ENCODE results near the gene LGI4. TPM values are rescaled to one million over a fixed set of nuclear protein-coding genes. Genes with fewer than 3 reads are reported as not detected.

Gene LGI4
- total and polyA plus RNA-seq, 8 donors: 3.1 to 40.0 (median 13.4) TPM

DNA sequence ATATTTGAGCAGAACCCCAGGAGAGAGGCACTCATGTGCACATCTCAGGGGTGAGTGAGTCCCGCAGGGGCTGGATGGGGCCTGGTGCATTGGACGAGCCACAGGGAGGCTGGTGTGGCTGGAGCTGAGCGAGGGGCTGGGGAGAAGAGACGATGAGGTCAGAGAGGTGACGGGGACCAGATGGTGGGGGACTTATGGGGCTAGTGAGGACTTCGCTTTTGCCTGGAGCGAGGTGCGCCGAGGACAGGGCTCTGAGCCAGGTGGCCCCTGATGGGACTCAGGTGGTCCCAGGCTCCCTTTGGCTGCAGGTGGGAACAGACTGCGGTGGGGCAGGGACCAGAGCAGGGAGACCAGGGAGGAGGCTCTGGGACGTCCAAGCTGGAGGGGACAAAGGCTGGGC is 26.1 kb downstream of the LGI4 start:
- peaks cover 0 to 25% (median 10%) of the 10 kb centered on the region in 4 donors for H3K4me1 ChIP-seq
- TF ChIP-seq POLR2AphosphoS5 (IDR thresholded peaks at IDR 0.05): no peak
- TF ChIP-seq, protein P1, sequence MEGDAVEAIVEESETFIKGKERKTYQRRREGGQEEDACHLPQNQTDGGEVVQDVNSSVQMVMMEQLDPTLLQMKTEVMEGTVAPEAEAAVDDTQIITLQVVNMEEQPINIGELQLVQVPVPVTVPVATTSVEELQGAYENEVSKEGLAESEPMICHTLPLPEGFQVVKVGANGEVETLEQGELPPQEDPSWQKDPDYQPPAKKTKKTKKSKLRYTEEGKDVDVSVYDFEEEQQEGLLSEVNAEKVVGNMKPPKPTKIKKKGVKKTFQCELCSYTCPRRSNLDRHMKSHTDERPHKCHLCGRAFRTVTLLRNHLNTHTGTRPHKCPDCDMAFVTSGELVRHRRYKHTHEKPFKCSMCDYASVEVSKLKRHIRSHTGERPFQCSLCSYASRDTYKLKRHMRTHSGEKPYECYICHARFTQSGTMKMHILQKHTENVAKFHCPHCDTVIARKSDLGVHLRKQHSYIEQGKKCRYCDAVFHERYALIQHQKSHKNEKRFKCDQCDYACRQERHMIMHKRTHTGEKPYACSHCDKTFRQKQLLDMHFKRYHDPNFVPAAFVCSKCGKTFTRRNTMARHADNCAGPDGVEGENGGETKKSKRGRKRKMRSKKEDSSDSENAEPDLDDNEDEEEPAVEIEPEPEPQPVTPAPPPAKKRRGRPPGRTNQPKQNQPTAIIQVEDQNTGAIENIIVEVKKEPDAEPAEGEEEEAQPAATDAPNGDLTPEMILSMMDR (IDR thresholded peaks at IDR 0.05): no peak
- no peak for TF ChIP-seq POLR2A (IDR thresholded peaks at IDR 0.05)
- no peak for TF ChIP-seq EP300 (IDR thresholded peaks at IDR 0.05)
- WGBS, 5 donors: 82 to 91% (median 85%) methylated on average over 11 of the region's 11 CpGs
- H3K27ac ChIP-seq: peak overlapping the region in 4 of 5 donors; percentile 11 to 49 (median 22)
- no peak for DNase-seq
- H3K4me3 ChIP-seq: no peak overlapping the region
- H3K27me3 ChIP-seq: peaks cover 0 to 15% (median 0%) of the 10 kb centered on the region in 3 donors
- no peaks in the 10 kb centered on the region for H3K9me3 ChIP-seq
- H3K36me3 ChIP-seq: no peaks in the 10 kb centered on the region
- intact Hi-C loops (cut with DNase I; ENCODE audit: low total_unique reads): no loop called here

DNA sequence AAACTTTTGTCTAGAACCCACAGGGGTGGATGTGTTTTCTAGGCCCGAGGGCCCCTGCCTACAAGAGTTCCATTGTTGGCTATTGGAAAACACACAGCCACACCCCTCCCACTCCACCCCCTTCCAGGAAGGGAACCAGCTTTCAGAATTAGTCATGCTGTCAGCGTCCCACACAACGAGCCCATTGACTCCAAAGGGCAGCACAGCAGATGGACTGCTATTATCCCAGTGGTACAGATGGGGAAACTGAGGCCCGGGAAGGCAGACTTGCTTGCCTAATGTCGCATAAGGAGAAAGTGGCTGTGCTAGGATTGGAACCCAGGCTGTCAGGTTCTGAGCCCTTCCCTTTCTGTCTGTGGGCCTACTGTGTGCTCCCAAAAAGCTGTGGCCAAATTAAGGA is 27.3 kb downstream of the LGI4 start:
- Histone ChIP-seq H3K4me1 (peaks cover 0 to 18% (median 10%) of the 10 kb centered on the region in 4 donors), H3K36me3 (no peaks in the 10 kb centered on the region), H3K27me3 (peaks cover 0 to 15% (median 0%) of the 10 kb centered on the region in 3 donors), H3K9me3 (no peaks in the 10 kb centered on the region), H3K4me3 (no peak overlapping the region), H3K27ac (peak overlapping the region in 4 of 5 donors; percentile 10 to 72 (median 63))
- TF ChIP-seq, protein P1 (IDR thresholded peaks at IDR 0.05): no peak
- TF ChIP-seq POLR2AphosphoS5 (IDR thresholded peaks at IDR 0.05): peak in 2 of 3 donors; percentile 49 to 65
- peak; percentile 72 to 91 for DNase-seq
- 9 to 18% (median 13%) methylated on average over 5 of the region's 5 CpGs for WGBS, 5 donors
- intact Hi-C loops (cut with DNase I; ENCODE audit: low total_unique reads): no loop called here

DNA sequence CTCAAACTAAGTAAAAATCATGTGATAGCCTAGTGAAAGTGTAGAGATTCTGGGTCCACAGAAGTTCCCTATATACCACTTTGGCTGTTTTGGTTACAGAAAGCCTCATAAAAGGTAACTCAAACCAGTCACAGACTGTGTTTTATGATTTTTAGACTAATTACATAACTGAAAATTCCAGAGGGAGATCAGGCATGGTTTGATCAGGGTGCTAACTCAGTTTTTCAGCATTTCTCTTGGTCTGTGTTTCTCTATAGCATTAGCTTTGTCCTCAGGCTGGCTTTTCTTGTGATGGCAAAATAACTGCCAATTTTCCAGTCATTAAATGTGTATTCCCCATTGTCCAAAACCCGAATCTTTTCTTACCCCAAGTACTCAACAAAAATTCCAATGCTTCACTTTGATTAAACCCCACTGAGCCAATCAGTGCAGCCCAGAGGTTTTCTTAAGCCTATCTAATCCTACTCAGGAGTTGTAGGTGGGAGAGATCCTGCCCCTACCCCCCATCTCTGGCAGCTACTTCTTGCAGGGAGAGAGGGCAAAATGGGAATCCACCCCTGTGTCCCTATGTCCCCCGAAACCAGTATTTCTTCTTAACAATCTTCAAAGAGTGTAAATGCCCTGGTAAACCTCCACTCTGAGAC is 27.8 kb downstream of the LGI4 start:
- peaks cover 0 to 18% (median 10%) of the 10 kb centered on the region in 4 donors for H3K4me1 ChIP-seq
- 40 to 88% (median 46%) methylated on average over 1 to 2 of the region's 2 CpGs for WGBS, 5 donors

DNA sequence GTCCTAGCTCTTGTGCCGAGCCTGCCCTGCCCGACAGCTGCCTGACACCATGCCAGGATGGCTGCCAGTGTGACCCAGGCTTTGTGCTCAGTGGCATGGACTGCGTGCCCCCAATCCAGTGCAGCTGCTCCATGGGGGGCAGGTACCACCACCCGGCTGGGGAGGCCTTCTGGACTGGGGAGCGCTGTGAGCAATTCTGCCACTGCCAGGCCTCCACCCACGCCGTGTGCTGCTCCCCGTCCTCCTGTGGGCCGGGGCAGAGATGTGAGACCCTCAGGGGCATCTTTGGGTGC is 28.6 kb downstream of the LGI4 start:
- Histone ChIP-seq H3K4me1 (peaks cover 0 to 18% (median 10%) of the 10 kb centered on the region in 4 donors), H3K4me3 (no peak overlapping the region), H3K27ac (peak overlapping the region in 2 of 5 donors; percentile 70 to 72), H3K36me3 (no peaks in the 10 kb centered on the region), H3K27me3 (peaks cover 0 to 9% (median 0%) of the 10 kb centered on the region in 3 donors), H3K9me3 (no peaks in the 10 kb centered on the region)
- TF ChIP-seq EP300 (IDR thresholded peaks at IDR 0.05) (no peak), POLR2A (IDR thresholded peaks at IDR 0.05) (no peak), POLR2AphosphoS5 (IDR thresholded peaks at IDR 0.05) (no peak)
- TF ChIP-seq, protein P1 (IDR thresholded peaks at IDR 0.05): no peak
- intact Hi-C loops (cut with DNase I; ENCODE audit: low total_unique reads): no loop called here
- no peak for DNase-seq
- 85 to 98% (median 92%) methylated on average over 6 to 9 of the region's 9 CpGs for WGBS, 5 donors

More for the DNA sequence above, 27.8 kb downstream of the LGI4 start:
- intact Hi-C loops (cut with DNase I; ENCODE audit: low total_unique reads): no loop called here
- Histone ChIP-seq H3K36me3 (no peaks in the 10 kb centered on the region), H3K4me3 (no peak overlapping the region), H3K27ac (peak overlapping the region; percentile 10 to 72 (median 24)), H3K27me3 (peaks cover 0 to 15% (median 0%) of the 10 kb centered on the region in 3 donors), H3K9me3 (no peaks in the 10 kb centered on the region)
- TF ChIP-seq, protein P1 (IDR thresholded peaks at IDR 0.05): no peak
- TF ChIP-seq EP300 (IDR thresholded peaks at IDR 0.05) (no peak), POLR2A (IDR thresholded peaks at IDR 0.05) (no peak), POLR2AphosphoS5 (IDR thresholded peaks at IDR 0.05) (no peak)
- DNase-seq: no peak
